Keratinocyte (primary cell): ENCODE results near the gene METTL3. TPM values are rescaled to one million over a fixed set of nuclear protein-coding genes. Genes with fewer than 3 reads are reported as not detected.

Experiments used
- DNase-seq: peaks from one replicate; pipeline ENCODE4 v3.0.0-alpha.2; 2011; ENCODE audit warnings: low read depth, missing footprints, low spot score
- FAIRE-seq: peaks from 2 replicates; lab custom pipeline; 2011; peaks lifted over from hg19 to GRCh38; lab: Jason Lieb, UNC
- H2AFZ ChIP-seq: 2 replicates; pipeline ENCODE4 v1.6.0; 2012; ENCODE audit warnings: low read length, control low read depth, inconsistent platforms; ENCODE audit not compliant: control insufficient read depth
- H3K27ac ChIP-seq: 2 replicates; pipeline ENCODE4 v1.5.1; 2011; ENCODE audit warnings: low read length; ENCODE audit not compliant: control insufficient read depth, insufficient read depth
- H3K27me3 ChIP-seq: 3 replicates; pipeline ENCODE4 v1.6.0; 2011; ENCODE audit warnings: low read length; ENCODE audit not compliant: control insufficient read depth, insufficient read depth; ENCODE audit errors: extremely low read depth
- H3K36me3 ChIP-seq, 2 experiments: 2 replicates in 1 of 2; 3 replicates in 1 of 2; pipeline ENCODE4 v1.5.1; 2011; ENCODE audit warnings: low read length in 2 of 2, mild to moderate bottlenecking in 1 of 2; ENCODE audit not compliant: control insufficient read depth in 2 of 2, insufficient read depth in 2 of 2; ENCODE audit errors: extremely low read depth in 1 of 2
- H3K4me1 ChIP-seq: 3 replicates; pipeline ENCODE4 v1.5.1; 2011; ENCODE audit warnings: low read length; ENCODE audit not compliant: control insufficient read depth, insufficient read depth; ENCODE audit errors: extremely low read depth
- H3K4me2 ChIP-seq: 3 replicates; pipeline ENCODE4 v1.6.0; 2011; ENCODE audit warnings: low read depth, low read length; ENCODE audit not compliant: control insufficient read depth, insufficient read depth; ENCODE audit errors: extremely low read depth
- H3K4me3 ChIP-seq, 3 experiments: fragments of 200-600 bp in 1 of 3; sonication (generic) in 1 of 3; 2 replicates in 2 of 3; 3 replicates in 1 of 3; pipeline ENCODE4 v1.5.1; 2011 to 2016; ENCODE audit warnings: low read length in 3 of 3, mild to moderate bottlenecking in 3 of 3, control low read depth in 2 of 3, inconsistent platforms in 1 of 3, low read depth in 1 of 3, mixed read lengths in 1 of 3, mixed run types in 1 of 3, moderate library complexity in 1 of 3; ENCODE audit not compliant: control insufficient read depth in 2 of 3, insufficient read depth in 2 of 3; ENCODE audit errors: extremely low read depth in 1 of 3
- H3K79me2 ChIP-seq: 2 replicates; pipeline ENCODE4 v1.6.0; 2012; ENCODE audit warnings: low read length; ENCODE audit not compliant: control insufficient read depth, insufficient read depth
- H3K9ac ChIP-seq: 3 replicates; pipeline ENCODE4 v1.6.0; 2011; ENCODE audit warnings: low read length; ENCODE audit not compliant: control insufficient read depth, insufficient read depth; ENCODE audit errors: extremely low read depth
- H3K9me1 ChIP-seq: 3 replicates; pipeline ENCODE4 v1.6.0; 2011; ENCODE audit warnings: low read length; ENCODE audit not compliant: control insufficient read depth, insufficient read depth; ENCODE audit errors: extremely low read depth
- H3K9me3 ChIP-seq: 2 replicates; pipeline ENCODE4 v1.5.1; 2012; ENCODE audit warnings: low read depth, low read length; ENCODE audit not compliant: control insufficient read depth
- H4K20me1 ChIP-seq: 3 replicates; pipeline ENCODE4 v1.6.0; 2011; ENCODE audit warnings: low read length; ENCODE audit not compliant: control insufficient read depth, insufficient read depth; ENCODE audit errors: extremely low read depth
- EZH2 ChIP-seq: IDR thresholded peaks from one replicate; pipeline ENCODE4 v1.6.1; 2012; ENCODE audit warnings: inconsistent platforms, mild to moderate bottlenecking, low read length, moderate library complexity
- dilution Hi-C: fragments of 300-500 bp; cut with MboI; formaldehyde crosslinking; loops from one replicate; pipeline ENCODE4 v1.7.0; 2020; ENCODE audit warnings: low sequenced_read_pairs; ENCODE audit not compliant: extremely low pct_ligation_motif_present
- polyA plus RNA-seq, 5 experiments: library from polyadenylated mRNA; depleted of rRNA in 3 of 5; stranded (reverse) in 3 of 5; stranded (forward) in 1 of 5; unstranded in 1 of 5; fragments of >200 nt; gene quantifications; 1 replicate in 1 of 5; 2 replicates in 3 of 5; 3 replicates in 1 of 5; pipeline versions ENCODE4 v1.2.1 to v1.2.3, GENCODE V29; 2011 to 2012; ENCODE audit warnings: missing spikeins in 2 of 5, low read depth in 1 of 5, low replicate concordance in 1 of 5
- TF ChIP-seq, protein P1 (sequence below), 3 experiments: IDR thresholded peaks in 1 of 3; conservative IDR thresholded peaks in 1 of 3; optimal IDR thresholded peaks in 1 of 3; 2 replicates in 2 of 3; 3 replicates in 1 of 3; pipeline versions ENCODE3 to v1.5.1; 2011; ENCODE audit warnings: low read length in 3 of 3, mild to moderate bottlenecking in 3 of 3, moderate library complexity in 2 of 3, control low read depth in 1 of 3, inconsistent platforms in 1 of 3; ENCODE audit not compliant: insufficient read depth in 2 of 3; ENCODE audit errors: extremely low read depth in 1 of 3

The METTL3 gene
- polyA plus RNA-seq, 1 donor (not counting 4 experiments of a cell fraction or from before 2014, with no cell fraction given), result 99.7 TPM

DNA sequence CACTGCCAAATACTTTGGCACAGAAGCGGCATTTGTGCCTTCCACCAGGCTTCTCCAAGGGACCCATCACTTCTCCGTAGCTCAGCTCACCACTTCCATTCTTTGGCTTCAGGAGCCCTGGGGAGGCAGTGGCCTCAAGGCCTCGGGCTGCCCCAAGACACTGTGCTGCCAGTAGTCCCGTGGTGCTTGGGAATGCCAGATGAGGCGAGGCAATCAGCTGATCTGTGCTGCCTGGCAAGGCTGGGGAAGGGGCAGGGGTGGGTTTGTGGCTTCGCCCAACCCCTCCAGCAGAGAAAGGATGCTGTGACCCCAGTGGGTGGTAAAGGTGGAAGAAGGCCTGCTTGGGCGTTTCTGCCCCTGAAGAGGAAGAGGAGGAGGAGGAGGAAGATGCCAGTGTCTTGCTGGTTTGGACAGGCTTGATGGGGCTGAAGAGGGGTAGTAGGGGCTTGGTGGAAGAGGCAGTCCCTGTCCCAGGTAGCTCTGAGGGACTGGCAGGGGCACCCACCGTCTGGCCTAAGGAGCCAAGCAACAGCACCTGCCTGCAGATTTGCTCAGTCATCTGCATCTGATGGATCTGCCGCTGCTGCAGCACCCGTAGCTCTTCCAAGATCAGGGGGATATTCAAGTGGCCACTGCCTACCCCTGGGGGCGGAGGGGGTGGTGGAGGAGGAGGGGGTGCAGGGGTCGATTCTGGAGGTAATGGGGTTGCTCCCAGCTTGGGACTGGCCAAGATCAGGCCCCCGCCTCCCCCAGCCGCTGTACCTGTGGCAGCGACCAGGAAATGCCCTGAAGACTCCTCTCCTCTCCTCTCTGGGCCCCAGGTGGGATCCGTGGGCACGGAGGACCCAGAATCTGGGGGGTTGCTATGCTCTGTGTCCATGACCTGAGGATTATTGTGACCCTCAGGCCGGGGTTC is 13.7 kb upstream of the METTL3 start:
- H3K27ac ChIP-seq, result no peak overlapping the region

DNA sequence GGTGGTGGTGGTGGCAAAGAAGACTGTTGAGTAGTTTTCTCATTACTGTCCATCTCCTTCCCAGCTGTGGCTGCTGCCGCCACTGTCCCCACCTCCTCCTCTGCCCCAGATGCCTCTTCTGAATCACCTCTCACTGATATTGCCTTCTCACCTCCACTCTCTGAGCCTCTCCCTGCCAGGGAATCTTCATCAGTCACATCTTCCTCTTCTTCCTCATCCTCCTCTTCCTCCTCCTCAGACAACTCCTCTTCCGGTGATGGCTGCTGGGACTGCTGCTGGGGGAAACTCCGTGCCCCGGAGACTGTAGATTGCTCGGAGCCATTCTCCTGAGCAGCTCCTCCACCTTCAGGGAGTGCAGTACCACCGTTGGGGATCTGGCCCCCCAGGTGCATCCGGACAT is 12.1 kb upstream of the METTL3 start:
- H3K27me3 ChIP-seq, result peaks cover 3% of the 10 kb centered on the region
- no peaks in the 10 kb centered on the region for H3K9me3 ChIP-seq
- no peak overlapping the region for H3K4me2 ChIP-seq
- H3K4me1 ChIP-seq, result no peaks in the 10 kb centered on the region
- H4K20me1 ChIP-seq, result no peaks in the 10 kb centered on the region
- H3K9ac ChIP-seq, result no peak overlapping the region
- DNase-seq (no peak), FAIRE-seq (no peak)
- no peak overlapping the region for H3K4me3 ChIP-seq
- TF ChIP-seq, protein P1, sequence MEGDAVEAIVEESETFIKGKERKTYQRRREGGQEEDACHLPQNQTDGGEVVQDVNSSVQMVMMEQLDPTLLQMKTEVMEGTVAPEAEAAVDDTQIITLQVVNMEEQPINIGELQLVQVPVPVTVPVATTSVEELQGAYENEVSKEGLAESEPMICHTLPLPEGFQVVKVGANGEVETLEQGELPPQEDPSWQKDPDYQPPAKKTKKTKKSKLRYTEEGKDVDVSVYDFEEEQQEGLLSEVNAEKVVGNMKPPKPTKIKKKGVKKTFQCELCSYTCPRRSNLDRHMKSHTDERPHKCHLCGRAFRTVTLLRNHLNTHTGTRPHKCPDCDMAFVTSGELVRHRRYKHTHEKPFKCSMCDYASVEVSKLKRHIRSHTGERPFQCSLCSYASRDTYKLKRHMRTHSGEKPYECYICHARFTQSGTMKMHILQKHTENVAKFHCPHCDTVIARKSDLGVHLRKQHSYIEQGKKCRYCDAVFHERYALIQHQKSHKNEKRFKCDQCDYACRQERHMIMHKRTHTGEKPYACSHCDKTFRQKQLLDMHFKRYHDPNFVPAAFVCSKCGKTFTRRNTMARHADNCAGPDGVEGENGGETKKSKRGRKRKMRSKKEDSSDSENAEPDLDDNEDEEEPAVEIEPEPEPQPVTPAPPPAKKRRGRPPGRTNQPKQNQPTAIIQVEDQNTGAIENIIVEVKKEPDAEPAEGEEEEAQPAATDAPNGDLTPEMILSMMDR (optimal IDR thresholded peaks at IDR 0.05 in 1 of 3, IDR thresholded peaks at IDR 0.05 in 1 of 3, conservative IDR thresholded peaks at IDR 0.05 in 1 of 3; ENCODE audit: extremely low read depth in 1 of 3, insufficient read depth in 2 of 3, low read length in 3 of 3), result no peak
- TF ChIP-seq EZH2, result no peak
- H2AFZ ChIP-seq, result no peak overlapping the region
- H3K36me3 ChIP-seq, result no peaks in the 10 kb centered on the region
- H3K27ac ChIP-seq, result no peak overlapping the region
- no peaks in the 10 kb centered on the region for H3K9me1 ChIP-seq
- dilution Hi-C loops, result no loop called here
- no peaks in the 10 kb centered on the region for H3K79me2 ChIP-seq

More for the DNA sequence above, 13.7 kb upstream of the METTL3 start:
- DNase-seq, result no peak
- dilution Hi-C loops, result no loop called here
- Histone ChIP-seq H3K4me2 (no peak overlapping the region), H3K4me1 (no peaks in the 10 kb centered on the region), H2AFZ (no peak overlapping the region), H3K9me1 (no peaks in the 10 kb centered on the region), H3K27me3 (peaks cover 3% of the 10 kb centered on the region), H3K9me3 (no peaks in the 10 kb centered on the region), H3K4me3 (no peak overlapping the region), H3K79me2 (no peaks in the 10 kb centered on the region), H4K20me1 (no peaks in the 10 kb centered on the region), H3K36me3 (no peaks in the 10 kb centered on the region), H3K9ac (no peak overlapping the region)
- TF ChIP-seq, protein P1 (optimal IDR thresholded peaks at IDR 0.05 in 1 of 3, IDR thresholded peaks at IDR 0.05 in 1 of 3, conservative IDR thresholded peaks at IDR 0.05 in 1 of 3; ENCODE audit: extremely low read depth in 1 of 3, insufficient read depth in 2 of 3, low read length in 3 of 3), result no peak
- TF ChIP-seq EZH2, result no peak
- FAIRE-seq, result no peak
